ENCODE results near the gene NEK6.

Gene NEK6

DNA sequence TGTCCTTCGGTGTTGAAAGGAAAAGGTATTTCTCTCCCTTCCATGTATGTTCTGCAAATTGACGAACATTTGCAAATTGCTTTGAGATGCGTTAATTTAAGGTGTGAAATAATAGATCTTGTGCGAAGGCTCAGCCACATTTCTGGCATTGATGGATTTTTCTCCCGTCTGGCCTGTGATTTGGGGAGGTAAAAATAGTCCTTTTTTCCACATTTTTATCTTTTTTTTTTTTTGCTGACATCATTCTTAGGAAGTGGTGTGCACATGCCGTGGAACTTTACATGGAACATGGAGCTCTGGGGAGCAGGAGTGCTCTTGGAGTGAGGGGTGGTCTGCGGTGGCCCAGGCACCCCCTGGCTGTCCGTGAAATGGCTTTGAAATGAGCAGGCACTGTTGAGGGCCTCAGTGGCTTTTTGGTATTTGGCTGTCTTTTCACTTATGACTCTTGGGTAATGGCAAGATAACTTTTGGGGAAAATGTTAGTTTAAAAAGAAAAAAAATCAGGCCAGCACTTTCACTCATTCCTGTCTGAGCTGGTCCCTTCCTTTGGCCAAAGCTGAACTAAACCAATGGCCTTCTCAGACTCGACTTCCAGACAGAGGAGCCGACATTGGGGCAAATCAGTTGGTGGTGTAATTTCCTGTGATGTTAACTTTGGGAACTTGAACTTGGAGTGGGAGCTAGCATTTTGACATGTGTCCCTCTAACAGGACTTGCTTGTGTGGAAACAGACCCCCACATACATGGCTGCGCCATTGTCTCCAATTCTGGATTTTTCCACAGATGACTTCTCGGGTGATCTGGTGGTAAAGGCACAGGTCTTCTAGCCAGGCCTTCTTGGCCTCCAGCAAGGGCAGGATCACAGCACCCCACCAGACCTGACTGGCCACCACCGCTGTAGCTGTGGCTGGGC lies 4.2 kb downstream of the NEK6 start:
- DNase-seq (ENCODE audit: low spot score), result no peak

DNA sequence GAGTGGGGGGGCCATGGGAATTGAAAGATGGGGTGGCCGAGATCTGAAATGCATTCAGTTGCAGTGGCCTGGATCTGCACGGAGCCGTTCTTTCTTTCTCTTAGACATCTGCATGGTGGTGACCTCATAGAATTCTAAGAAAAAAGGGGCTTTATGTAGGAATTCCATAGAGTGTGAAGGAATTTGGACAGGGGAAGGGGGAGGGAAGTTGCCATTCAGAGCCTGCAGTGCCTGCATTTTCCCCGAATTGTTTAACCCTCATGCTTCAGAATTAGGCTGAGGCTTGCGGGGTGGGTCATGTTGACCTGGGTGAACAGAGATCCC lies 4.9 kb downstream of the NEK6 start:
- no peak for DNase-seq (ENCODE audit: low spot score)

DNA sequence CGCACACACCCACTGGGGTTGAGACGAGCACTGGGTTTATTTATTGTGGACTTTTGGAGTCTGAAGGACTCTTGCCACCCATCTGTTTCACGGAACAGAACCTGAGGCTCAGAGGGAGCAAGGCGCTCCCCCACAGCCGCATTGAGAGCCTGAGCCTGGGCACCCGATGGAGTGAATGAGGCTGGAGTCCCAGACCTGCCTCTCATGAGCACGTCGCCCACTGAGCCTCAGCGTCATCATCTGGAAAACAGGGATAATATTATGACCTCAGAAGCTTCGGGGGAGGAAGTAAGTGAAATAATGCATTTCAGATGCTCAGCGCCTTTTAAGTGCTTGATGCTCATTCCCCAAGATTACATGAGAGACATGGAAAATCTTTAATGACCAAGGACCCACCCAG lies 5.5 kb downstream of the NEK6 start:
- no peak for DNase-seq (ENCODE audit: low spot score)

DNA sequence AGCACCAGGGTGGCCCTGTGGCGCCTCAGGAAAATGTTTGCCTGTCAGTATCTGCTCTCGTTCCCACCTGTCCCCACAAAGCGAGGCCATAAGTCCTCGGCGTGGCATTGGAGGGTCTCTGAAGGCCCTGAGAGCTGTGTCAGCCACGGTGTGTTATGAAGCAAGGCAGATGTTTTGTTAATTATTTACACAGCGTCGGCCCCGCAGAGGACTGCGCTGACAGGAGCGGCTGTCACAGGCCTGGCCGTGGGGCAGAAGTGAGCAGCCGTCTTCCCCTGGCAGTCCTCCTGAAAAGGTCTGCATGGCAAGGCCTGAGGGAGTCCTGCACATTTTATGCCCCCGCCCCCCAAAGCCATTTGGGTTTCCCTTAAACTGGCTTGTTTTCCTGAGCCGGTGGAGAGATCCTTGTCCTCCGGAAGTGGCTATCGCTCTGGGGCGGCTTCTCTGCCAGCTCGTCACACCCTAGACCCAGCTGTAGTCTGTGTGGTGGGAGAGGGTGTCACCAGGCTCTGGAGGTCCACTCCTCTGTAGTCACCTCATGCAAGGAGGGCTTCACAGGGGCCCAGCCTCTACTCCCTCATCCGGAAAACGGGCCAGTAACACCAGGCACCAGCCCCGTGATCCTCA lies 6.2 kb downstream of the NEK6 start:
- no peak for DNase-seq (ENCODE audit: low spot score)

DNA sequence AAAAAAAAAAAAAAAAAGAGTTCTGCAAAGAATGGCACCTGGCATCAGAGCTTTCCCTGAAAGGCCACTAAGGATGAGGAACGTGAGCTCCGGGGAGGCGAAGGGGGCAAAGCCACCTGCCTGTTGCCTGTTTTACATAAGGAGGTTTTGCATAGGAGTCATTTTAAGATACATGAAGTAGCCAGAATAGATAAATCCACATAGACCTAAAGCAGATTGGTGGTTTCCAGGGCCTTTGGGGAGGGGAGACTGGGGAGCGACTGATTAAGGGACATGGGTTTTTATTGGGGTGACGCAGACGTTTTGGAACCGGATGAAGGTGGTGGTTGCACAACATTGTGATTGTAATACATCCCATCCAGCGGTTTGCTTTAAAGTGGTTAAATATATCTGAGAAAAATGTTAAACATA lies 7.1 kb downstream of the NEK6 start:
- no peak for DNase-seq (ENCODE audit: low spot score)

DNA sequence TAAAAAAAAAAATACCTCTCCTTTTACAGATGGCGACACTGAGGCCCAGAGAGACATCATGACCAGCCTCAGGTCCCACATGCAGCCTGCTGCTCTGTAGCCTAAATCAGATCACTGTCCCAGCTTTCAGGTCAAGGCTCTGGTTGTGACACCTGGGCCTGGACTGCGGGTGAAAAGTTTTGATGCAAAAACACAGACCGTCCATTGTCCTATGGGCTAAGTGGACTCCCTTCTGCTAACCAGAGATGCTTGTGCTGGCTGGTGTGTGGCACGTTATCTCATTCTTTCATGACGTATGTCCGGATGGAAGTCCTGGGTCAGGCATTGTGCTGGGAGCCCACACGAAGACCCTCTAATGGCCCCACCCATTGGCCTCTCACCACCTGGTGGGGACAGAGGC lies 7.8 kb downstream of the NEK6 start:
- DNase-seq (ENCODE audit: low spot score), result no peak

DNA sequence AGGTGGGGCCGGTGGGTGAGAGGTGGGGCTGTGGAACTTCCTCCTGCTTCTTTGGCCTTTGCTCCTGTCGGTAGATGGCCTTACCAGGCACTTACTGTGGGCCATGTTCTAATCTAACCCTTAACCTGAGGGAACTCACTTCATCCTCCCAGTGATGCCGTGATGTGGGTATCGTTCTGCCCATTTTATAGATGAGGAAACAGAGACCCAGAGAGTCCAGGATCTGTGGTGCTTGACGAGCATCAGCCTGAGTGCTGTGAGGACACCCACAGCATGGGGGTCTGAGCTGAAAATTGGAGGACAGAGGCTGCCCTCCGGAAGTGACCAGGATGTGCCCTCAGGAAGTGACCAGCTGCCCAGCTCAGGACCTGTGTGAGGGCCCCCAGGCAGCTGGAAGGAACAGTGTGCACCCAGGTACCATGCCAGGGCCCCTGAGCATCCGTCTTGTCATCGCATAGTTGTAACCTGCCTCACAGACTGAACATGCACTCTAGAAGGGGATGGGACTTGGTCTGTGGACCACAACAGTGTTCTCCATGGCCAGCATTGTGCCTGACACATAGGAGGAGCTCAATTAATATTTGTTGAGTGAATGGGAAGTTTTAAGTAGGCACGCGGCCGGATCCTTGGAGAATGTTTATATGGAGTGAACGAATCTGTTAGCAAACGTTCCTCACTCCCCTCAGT lies 8.5 kb downstream of the NEK6 start:
- DNase-seq (ENCODE audit: low spot score), result no peak

DNA sequence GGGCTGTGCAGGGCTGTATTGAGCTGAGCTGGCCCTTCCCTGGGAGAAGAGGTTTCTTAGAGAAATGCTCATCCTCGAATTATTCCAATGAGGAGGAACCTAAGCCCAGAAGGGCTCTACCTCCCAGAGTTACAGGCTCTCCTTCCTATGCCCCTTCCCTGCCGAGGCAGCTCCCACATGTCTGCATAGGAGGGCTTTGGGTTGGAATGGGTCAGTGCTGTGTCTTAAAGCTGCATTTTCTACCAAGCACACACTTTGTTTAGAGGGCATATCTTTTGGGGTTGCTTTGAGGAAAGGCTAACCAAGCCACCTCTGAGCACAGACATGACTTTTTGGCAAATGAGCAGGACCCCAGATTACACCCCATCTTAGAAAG lies 9.1 kb downstream of the NEK6 start:
- DNase-seq (ENCODE audit: low spot score), result no peak

DNA sequence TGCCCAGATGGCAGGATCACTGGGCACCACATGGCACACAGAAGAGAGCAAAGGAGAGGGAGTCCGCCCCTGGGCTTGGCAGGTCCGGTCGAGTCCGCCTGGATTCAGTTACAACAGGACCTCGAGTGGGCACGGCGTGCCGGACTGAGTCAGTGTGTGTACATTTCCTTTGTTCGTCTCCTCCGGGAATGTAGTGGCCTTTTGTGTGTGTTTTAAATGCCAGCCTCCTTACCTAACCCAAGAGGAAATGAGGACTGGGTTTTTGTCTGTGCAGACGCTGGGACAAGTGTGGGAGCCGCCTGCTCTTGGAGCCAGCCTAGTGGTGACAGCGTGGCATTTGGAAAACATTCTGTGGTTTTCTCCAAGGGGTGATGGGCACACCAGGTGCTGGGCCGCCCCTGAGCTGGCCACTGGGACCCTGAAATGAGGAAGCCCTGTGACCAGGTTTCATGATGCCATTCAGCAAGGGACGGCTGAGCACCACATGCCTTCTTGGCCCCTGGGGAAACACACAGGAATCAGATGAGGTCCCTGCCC lies 9.6 kb downstream of the NEK6 start:
- DNase-seq (ENCODE audit: low spot score), result peak; percentile 55

DNA sequence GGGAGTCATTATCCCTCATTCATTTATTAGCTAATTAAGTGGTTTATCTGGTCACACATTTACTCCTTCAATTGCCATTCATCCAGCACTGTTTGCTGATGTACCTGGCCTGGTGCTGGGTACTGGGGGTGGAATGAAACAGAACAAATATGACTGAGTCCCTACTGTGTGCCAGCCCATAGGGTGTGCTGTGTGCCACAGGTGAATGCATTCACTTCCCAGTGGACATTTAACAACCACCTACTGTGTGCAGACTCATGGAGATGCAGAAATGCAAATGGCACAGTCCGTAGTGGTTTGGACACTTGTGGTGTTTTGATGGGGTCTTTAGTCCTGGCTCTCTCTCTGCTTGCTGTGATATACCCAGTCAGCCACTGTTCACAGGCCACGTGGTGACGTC lies 10.5 kb downstream of the NEK6 start:
- DNase-seq (ENCODE audit: low spot score), result no peak

DNA sequence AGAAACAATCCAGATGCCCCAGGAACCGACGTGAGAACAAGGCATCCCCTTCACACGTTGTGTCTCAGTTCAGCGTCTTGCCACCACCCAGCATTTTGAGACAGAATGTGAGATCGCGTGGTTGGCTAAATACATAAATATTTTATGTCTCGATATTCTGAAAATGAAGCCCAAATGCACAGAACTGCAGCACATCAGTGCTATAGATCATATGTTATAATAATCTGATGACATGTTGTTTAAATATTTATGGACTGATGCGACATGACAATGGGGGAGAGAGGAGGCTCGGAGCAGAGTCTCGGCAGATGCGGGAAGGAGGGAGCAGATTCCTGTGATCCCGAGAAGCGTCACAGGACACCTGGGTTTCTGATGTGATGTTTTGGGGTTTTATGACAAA lies 10.9 kb downstream of the NEK6 start:
- DNase-seq (ENCODE audit: low spot score), result no peak

DNA sequence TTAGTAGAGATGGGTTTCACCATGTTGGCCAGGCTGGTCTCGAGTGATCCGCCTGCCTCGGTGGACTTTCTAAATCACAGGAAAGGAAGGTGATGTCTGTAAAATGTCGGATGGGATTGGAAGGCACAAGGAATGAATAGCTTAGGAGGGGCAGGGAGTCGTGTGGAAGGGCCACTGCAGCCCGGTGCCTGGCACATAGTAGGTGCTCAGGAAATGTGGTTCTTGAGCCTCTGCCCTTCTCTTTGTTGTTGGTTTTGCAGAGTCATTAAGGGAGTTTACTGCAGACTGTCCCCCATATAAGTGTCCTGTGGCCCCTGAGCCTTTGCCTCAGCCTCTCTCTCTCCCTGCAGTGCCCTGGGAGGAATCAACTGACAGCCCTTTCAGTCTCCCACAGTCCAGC lies 11.8 kb downstream of the NEK6 start:
- DNase-seq (ENCODE audit: low spot score), result no peak

DNA sequence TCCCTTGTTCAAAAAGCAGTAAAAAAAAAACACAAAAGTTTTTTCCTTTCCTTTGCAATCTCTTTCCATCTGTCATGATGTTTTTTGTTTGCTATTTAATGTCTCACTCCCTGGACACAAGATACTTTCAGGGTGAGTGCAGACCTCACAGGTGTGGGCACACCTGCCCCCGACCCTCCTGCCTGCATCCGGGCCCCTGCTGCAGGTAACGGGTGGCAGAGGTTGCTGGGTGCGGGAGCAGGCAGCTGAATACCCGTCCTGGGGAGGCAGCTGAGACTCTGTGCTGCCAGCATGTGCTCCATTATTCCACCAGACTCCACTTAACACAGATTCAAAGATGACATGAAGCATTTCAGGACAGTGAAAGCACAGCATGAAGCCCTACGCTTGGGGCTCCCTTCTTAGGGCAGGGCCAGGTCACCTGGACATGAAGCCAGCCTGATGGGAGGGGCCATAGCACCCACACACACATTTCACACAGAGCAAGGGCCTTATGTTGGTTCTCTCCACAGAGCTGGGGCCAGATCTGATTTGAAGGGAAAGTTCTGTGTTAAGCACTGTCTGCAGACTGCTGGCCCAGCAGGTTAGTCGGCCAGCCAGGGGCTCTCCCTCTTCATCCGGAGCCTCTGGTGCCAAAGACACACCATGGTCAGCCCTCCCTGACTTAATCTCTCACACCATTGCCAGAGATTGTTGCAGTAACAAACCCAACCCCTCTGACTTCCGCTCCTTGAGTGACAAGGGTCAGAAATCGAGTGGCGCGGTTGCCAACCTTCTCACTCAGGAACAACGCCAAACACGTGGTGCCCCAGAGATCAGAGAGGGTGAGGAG lies 13.0 kb downstream of the NEK6 start:
- no peak for DNase-seq (ENCODE audit: low spot score)

DNA sequence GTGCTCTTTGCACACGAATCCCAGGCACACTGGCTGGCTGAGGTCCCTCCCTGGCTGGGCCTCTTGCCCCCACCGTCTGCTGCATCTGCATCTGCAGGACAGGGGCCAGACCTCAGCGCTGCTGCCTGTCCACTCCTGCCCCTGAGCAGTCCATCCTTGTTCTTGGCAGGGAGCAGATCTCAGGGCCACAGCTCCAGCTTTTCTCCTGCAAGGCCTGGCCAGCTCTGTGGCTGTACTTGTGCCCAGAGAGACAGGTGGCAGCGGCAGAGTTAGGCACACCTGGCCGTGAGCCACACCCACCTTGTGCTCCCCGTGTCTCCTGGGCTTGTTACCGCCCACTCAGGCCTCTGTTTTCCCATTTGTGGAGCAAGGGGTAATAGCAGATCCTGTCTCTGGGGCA lies 13.9 kb downstream of the NEK6 start:
- DNase-seq (ENCODE audit: low spot score), result no peak

DNA sequence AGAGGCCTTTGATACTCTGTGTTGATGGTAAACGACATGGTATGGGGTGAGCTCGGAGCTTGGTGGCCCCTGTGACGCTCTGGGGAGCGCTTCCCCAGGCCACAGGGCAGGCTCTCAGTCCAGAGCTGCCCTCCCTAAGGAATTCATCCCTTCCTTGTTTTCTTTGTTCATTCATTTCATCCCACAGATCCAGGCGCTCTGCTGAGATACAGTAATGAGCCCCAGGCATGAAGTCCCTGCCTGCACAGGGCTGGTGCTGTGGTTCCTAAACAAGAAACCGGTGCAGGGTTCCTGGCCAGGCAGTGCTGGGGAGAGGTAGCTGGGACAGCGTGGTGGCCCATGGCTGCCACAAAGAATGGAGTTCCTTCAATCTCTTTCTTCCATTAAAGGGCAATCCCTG lies 14.4 kb downstream of the NEK6 start:
- no peak for DNase-seq (ENCODE audit: low spot score)

DNA sequence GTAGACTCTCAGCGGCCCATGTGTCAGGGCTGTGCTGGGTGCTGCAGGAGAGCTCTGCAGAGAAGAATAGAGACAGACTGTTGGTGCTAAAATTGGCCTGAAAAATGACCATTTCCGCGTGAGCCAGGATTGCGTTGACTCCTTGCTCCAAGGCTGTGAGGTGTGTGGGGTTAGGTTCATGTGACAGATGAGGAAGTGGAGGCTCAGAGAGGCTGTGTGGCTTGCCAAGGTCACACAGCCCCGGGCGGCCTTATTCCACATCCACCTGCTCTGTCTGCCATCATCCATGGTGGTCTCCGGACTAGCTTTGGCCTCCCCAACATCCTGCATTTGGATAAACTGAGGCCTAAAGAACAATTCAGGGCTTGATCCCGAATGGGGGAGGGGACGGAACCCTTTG lies 15.2 kb downstream of the NEK6 start:
- no peak for DNase-seq (ENCODE audit: low spot score)

DNA sequence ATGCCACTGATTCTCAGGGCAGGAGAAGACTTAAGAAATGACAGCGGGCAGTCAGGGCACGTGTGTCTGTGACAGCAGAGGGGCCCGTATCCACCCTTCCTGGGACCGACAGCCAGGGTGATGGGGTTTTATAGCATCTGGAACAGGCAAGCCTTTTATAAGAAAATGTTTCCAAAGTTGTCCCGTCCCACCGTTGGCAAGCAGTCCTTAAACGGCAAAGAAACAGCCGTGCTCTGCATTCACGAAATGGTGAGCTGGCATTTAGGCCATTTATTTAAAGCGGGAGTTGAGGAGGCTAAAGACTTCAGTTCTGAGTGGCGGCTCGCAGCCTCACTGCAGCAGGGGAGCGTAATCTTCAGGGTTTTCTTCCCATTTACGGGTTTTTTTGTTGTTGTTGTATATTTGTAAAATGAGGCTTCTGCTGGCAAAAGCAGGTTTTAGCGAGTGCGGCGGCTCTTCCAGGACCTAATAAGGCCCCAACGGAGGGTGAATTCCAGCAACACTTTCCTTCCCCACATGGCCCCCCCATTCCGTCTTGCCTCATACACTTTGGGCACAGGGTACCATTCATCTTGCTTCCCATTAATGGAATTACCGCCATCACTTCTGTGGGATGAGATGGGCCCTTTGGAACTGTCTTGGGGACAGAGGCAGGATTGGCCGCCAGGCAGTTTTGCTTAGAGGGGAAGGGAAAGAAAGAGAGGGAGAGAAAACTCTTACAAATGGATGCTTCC lies 15.8 kb downstream of the NEK6 start:
- DNase-seq (ENCODE audit: low spot score), result no peak

DNA sequence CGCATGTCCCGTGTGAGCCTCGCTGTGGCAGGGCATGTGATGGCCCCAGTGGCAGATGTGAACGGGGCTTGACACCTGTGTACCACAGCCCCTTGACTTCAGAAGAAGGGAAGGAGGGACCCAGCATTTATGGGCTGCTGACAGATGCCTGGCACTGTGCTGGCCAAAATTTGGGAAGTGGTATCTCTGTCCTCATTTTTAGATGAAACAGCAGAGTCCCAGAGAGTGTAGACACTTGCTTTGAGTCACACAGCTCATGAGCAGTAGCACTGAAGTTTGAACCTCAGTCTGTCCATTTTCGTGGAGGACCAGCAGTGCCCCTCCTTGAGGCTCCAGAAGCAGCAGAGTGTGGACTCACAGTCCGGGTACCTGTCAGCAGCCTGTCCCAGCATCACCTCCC lies 16.5 kb downstream of the NEK6 start:
- DNase-seq (ENCODE audit: low spot score), result no peak

DNA sequence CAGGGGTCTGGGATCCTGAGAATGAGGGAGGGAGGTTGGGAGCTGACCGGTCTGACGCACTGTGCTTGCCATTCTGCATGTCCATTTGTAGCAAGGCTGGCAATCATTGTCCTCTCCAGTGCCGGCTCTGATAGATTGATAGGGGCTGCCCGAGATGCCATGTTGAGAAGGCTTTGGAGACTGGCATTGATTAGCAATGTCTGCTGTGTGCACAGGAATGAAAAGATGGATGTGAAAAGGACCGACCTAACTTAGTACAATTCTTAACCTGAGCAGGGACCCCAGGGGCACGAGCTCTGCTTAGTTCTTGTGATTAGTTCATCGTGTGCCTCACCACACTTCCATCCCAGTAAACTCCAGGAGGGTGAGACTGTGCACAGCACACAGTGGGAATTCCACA lies 17.0 kb downstream of the NEK6 start:
- DNase-seq (ENCODE audit: low spot score), result no peak

DNA sequence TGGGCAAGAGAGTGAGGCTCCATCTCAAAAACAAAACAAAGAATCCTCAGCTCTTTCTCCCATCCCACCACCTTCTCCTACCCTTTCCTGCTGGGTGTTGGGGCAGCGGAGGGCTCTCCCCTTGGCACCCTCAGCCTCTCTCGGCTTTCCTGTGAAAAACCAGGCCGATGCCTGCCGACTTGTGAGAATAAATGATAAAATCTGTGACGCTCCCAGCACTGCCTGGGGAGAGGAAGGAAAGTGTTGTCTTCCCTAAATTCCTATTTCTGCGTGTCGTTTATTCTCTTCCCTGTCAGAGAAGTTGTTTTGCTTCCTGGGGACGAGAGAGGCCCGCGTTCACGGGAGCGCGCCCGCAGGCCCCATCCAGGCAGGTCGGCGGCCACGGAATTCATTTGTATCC lies 19.7 kb downstream of the NEK6 start:
- no peak for DNase-seq (ENCODE audit: low spot score)

DNA sequence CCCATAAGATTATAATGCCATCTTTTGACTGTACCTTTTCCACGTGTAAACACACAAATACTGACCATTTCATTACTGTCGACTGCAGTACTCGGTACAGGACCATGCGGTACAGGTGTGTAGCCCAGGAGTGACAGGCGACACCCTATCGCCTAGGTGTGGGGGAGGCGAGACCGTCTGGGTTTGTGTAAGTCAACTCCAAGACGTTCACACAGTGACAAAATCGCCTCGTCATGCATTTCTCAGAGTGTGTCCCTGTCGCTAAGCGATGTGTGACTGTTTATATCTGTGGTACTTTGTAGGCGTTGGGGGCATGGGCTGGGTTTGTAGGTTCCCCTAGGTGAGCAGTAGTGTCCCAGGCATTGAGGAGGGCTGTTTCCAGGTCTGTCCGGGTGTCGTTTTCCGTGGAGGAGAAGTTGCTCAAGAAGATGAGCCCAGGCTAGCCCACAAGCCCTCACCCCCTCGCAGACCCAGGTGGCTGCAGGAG lies 20.3 kb downstream of the NEK6 start:
- DNase-seq (ENCODE audit: low spot score), result no peak

All from pons (tissue), 1 donor.